Measurements from ENCODE around the gene LRRC53. TPM values are rescaled to one million over a fixed set of nuclear protein-coding genes. Genes with fewer than 3 reads are reported as not detected.

LRRC53 gene
- total RNA-seq, 1 donor from 2014 or later = 0.07 TPM

DNA sequence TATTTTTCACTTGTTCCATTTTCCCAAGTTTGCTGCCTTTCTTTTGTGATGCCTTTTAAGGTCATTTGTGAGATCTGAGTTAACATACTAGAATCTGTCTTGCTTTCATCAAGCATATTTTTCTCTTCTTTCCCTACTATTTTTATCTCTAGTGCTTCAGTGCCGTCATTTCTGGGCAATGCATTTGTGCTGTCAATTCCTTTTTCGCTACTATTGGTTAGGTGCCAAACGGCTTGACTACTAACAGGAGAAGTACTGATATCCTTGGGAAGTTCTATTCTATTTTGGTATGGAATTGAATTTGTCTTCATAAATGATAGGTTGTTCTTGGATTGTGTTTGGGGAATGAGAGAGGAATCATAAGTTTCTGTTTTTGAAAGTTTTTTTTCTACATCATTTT is 42.2 kb downstream of the LRRC53 start:
- TF ChIP-seq, protein P1, sequence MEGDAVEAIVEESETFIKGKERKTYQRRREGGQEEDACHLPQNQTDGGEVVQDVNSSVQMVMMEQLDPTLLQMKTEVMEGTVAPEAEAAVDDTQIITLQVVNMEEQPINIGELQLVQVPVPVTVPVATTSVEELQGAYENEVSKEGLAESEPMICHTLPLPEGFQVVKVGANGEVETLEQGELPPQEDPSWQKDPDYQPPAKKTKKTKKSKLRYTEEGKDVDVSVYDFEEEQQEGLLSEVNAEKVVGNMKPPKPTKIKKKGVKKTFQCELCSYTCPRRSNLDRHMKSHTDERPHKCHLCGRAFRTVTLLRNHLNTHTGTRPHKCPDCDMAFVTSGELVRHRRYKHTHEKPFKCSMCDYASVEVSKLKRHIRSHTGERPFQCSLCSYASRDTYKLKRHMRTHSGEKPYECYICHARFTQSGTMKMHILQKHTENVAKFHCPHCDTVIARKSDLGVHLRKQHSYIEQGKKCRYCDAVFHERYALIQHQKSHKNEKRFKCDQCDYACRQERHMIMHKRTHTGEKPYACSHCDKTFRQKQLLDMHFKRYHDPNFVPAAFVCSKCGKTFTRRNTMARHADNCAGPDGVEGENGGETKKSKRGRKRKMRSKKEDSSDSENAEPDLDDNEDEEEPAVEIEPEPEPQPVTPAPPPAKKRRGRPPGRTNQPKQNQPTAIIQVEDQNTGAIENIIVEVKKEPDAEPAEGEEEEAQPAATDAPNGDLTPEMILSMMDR (IDR thresholded peaks at IDR 0.05; ENCODE audit: unreplicated experiment) = no peak
- H3K27me3 Mint-ChIP-seq = peaks cover 3% of the 10 kb centered on the region
- H3K27ac Mint-ChIP-seq = no peak overlapping the region
- peaks cover 14% of the 10 kb centered on the region for H3K4me1 Mint-ChIP-seq (ENCODE audit: low read depth)
- no peak overlapping the region for H3K4me3 Mint-ChIP-seq (ENCODE audit: low read depth)
- H3K9me3 Mint-ChIP-seq (ENCODE audit: low read depth) = peaks cover 4% of the 10 kb centered on the region
- no peak for DNase-seq (ENCODE audit: low spot score, unreplicated experiment)
- H3K36me3 Mint-ChIP-seq (ENCODE audit: insufficient read depth) = no peaks in the 10 kb centered on the region

DNA sequence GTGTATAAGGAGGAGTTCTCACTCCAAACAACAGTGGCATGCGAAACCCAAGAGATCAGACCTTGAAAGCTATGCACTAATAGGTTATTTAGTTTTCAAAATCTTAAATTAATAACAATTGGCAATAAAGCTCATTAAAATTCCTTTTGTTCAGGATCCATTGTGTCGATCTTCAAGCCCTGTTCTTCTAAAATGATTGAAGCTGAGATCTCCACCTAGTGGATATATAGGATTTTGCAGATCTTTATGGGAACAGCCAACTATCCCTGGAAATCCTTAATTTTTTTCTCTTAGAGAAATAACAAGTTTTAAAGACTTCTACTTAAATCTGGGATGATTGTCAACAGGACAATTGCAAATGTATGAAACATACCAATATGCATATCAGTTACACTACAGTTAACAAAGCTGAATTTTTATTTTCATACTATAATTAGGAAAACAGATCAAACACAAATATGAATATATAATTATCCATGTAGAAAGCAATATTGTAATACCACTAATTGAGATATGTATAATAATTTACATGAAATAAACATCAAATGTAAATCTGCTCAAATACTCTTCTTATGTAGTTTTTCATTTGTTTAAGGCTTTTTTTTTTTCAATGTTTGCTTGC is 43.3 kb downstream of the LRRC53 start:
- H3K27ac Mint-ChIP-seq = no peak overlapping the region

DNA sequence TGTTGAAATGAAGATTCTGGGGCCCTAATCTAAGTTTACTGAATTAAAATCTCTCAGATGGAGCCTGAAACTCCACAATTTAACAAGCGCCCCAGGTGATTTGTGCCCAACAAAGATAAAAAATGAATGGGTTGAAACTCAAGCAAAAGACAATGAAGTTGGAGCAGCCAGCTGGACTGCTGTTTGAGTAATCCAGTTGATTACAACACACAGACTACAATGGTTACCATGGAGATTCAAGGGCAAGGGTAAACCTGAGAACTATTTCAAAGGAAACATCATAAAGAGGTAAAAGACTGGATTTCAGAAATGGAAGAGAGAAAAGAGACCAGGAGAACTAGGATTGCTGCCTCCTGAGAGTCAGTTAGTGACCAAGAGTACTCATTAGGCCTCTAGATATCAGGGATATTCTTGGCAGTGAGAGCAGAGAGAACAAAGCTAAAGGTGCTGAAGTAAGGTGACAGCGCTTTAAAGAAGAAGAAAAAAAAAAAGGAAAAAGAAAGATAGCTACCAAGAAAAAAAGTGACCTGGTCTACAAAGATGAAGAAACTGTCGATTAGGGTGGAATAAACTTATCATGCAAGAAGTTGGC is 44.5 kb downstream of the LRRC53 start:
- no peak overlapping the region for H3K4me3 Mint-ChIP-seq (ENCODE audit: low read depth)
- TF ChIP-seq, protein P1 (IDR thresholded peaks at IDR 0.05; ENCODE audit: unreplicated experiment) = no peak
- H3K9me3 Mint-ChIP-seq (ENCODE audit: low read depth) = peaks cover 7% of the 10 kb centered on the region
- H3K27me3 Mint-ChIP-seq = peaks cover 3% of the 10 kb centered on the region
- H3K4me1 Mint-ChIP-seq (ENCODE audit: low read depth) = peaks cover 14% of the 10 kb centered on the region
- DNase-seq (ENCODE audit: low spot score, unreplicated experiment) = no peak
- peak overlapping the region; percentile 67 for H3K27ac Mint-ChIP-seq
- H3K36me3 Mint-ChIP-seq (ENCODE audit: insufficient read depth) = peaks cover 1% of the 10 kb centered on the region

More for the DNA sequence above, 43.3 kb downstream of the LRRC53 start:
- TF ChIP-seq, protein P1 (IDR thresholded peaks at IDR 0.05; ENCODE audit: unreplicated experiment) = peak; percentile 79
- DNase-seq (ENCODE audit: low spot score, unreplicated experiment) = no peak
- Mint-ChIP-seq H3K4me3 (ENCODE audit: low read depth) (no peak overlapping the region), H3K27me3 (peaks cover 3% of the 10 kb centered on the region), H3K36me3 (ENCODE audit: insufficient read depth) (peaks cover 1% of the 10 kb centered on the region), H3K4me1 (ENCODE audit: low read depth) (peaks cover 14% of the 10 kb centered on the region), H3K9me3 (ENCODE audit: low read depth) (peaks cover 7% of the 10 kb centered on the region)

DNA sequence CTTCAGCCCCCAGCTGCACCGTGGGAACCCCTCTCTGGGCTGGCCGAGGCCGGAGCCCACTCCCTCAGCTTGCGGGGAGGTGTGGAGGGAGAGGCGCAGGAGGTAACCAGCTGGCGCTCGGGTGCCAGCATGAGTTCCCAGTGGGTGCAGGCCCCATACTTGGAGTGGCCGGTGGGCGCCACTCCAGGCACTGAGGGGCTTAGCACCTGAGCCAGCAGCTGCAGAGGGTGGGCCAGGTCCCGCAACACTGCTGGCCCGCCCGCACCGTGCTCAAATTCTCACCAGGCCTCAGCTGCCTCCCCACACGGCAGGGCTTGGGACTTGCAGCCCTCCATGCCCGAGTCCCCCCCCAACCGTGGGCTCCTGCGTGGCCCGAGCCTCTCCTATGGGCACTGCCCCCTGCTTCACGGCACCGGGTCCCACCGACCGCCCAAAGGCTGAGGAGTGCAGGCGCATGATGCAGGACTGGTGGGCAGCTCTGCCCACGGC is 47.2 kb downstream of the LRRC53 start:
- no peak overlapping the region for H3K27ac Mint-ChIP-seq
- TF ChIP-seq, protein P1 (IDR thresholded peaks at IDR 0.05; ENCODE audit: unreplicated experiment) = no peak
- H3K9me3 Mint-ChIP-seq (ENCODE audit: low read depth) = peaks cover 7% of the 10 kb centered on the region
- DNase-seq (ENCODE audit: low spot score, unreplicated experiment) = no peak
- H3K4me1 Mint-ChIP-seq (ENCODE audit: low read depth) = peaks cover 14% of the 10 kb centered on the region
- peaks cover 1% of the 10 kb centered on the region for H3K36me3 Mint-ChIP-seq (ENCODE audit: insufficient read depth)
- H3K27me3 Mint-ChIP-seq = peaks cover 1% of the 10 kb centered on the region
- H3K4me3 Mint-ChIP-seq (ENCODE audit: low read depth) = no peak overlapping the region

DNA sequence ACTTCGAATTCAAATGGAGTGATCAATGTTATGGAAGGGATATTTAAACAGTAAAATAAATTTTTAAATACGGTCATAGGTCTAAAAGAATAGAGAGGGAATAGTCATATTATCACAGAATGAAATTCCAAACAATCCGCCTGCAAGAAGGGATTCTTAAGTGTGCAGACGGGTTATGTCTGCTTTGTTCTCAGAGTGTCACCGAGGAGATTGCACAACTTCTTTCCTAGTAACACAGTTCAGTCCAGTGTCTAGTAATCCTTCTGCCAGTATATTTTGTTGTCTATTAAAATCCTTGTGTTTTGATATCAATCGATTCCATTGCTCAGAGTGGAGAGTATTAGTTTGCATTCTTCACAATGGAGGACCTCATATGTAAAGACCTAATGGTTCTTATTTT is 48.4 kb downstream of the LRRC53 start:
- peaks cover 16% of the 10 kb centered on the region for H3K4me1 Mint-ChIP-seq (ENCODE audit: low read depth)
- no peak overlapping the region for H3K4me3 Mint-ChIP-seq (ENCODE audit: low read depth)
- H3K27ac Mint-ChIP-seq = no peak overlapping the region
- no peaks in the 10 kb centered on the region for H3K27me3 Mint-ChIP-seq
- DNase-seq (ENCODE audit: low spot score, unreplicated experiment) = no peak
- H3K9me3 Mint-ChIP-seq (ENCODE audit: low read depth) = peaks cover 7% of the 10 kb centered on the region
- H3K36me3 Mint-ChIP-seq (ENCODE audit: insufficient read depth) = peaks cover 1% of the 10 kb centered on the region
- TF ChIP-seq, protein P1 (IDR thresholded peaks at IDR 0.05; ENCODE audit: unreplicated experiment) = no peak
